DND-41 (cell line): Measurements from ENCODE around the gene SWAP70.

ENCODE experiments used
- ATAC-seq: fragments of 200-7000 bp; cut with Tn5 transposase; 3 replicates; pipeline ENCODE4 v1.9.1; 2021; ENCODE audit warnings: low read depth; ENCODE audit not compliant: insufficient read depth
- DNase-seq: peaks from one replicate; pipeline ENCODE4 v3.0.0-alpha.2; 2020
- H2AFZ ChIP-seq: 2 replicates; pipeline ENCODE4 v1.6.0; 2012; ENCODE audit warnings: low read depth, low read length
- H3K27ac ChIP-seq: 2 replicates; pipeline ENCODE4 v1.5.1; 2012; ENCODE audit warnings: low read length, inconsistent platforms
- H3K27me3 ChIP-seq: fragments of 200-600 bp; sonication (generic); 2 replicates; pipeline ENCODE4 v1.6.0; 2012; ENCODE audit warnings: low read length, mild to moderate bottlenecking, inconsistent platforms; ENCODE audit not compliant: insufficient read depth, poor library complexity
- H3K36me3 ChIP-seq: 2 replicates; pipeline ENCODE4 v1.5.1; 2012; ENCODE audit warnings: low read length, inconsistent platforms; ENCODE audit not compliant: insufficient read depth
- H3K4me1 ChIP-seq: 2 replicates; pipeline ENCODE4 v1.5.1; 2012; ENCODE audit warnings: mild to moderate bottlenecking, low read length; ENCODE audit not compliant: insufficient read depth
- H3K4me2 ChIP-seq: 2 replicates; pipeline ENCODE4 v1.6.0; 2012; ENCODE audit warnings: mild to moderate bottlenecking, moderate library complexity, low read length, inconsistent platforms; ENCODE audit not compliant: insufficient read depth
- H3K4me3 ChIP-seq, 2 experiments: fragments of 200-600 bp in 1 of 2; shearing (Covaris generic) in 1 of 2; 2 replicates each; pipeline ENCODE4 v1.5.1; 2012 to 2016; ENCODE audit warnings: inconsistent platforms in 2 of 2, low read length in 2 of 2, mild to moderate bottlenecking in 2 of 2, low read depth in 1 of 2, moderate library complexity in 1 of 2
- H3K79me2 ChIP-seq: 2 replicates; pipeline ENCODE4 v1.6.0; 2012; ENCODE audit warnings: low read length, inconsistent platforms; ENCODE audit not compliant: insufficient read depth
- H3K9ac ChIP-seq: 2 replicates; pipeline ENCODE4 v1.6.0; 2012; ENCODE audit warnings: low read depth, mild to moderate bottlenecking, inconsistent platforms, low read length, moderate library complexity
- H3K9me3 ChIP-seq: 2 replicates; pipeline ENCODE4 v1.5.1; 2012; ENCODE audit warnings: low read length, moderate library complexity, mild to moderate bottlenecking, inconsistent platforms; ENCODE audit not compliant: insufficient read depth, severe bottlenecking
- H4K20me1 ChIP-seq: 2 replicates; pipeline ENCODE4 v1.6.0; 2012; ENCODE audit warnings: low read length; ENCODE audit not compliant: insufficient read depth
- EZH2 ChIP-seq: IDR thresholded peaks from 3 replicates; pipeline ENCODE4 v1.6.1; 2012; ENCODE audit warnings: borderline replicate concordance, low read depth, mild to moderate bottlenecking, moderate library complexity, low read length, inconsistent platforms; ENCODE audit not compliant: severe bottlenecking
- TF ChIP-seq, protein P1 (sequence below): IDR thresholded peaks from 2 replicates; pipeline ENCODE4 v1.5.1; 2012; ENCODE audit warnings: borderline replicate concordance, low read length, moderate library complexity, mild to moderate bottlenecking; ENCODE audit not compliant: poor library complexity, severe bottlenecking; ENCODE audit errors: extremely low read depth

The SWAP70 gene

DNA sequence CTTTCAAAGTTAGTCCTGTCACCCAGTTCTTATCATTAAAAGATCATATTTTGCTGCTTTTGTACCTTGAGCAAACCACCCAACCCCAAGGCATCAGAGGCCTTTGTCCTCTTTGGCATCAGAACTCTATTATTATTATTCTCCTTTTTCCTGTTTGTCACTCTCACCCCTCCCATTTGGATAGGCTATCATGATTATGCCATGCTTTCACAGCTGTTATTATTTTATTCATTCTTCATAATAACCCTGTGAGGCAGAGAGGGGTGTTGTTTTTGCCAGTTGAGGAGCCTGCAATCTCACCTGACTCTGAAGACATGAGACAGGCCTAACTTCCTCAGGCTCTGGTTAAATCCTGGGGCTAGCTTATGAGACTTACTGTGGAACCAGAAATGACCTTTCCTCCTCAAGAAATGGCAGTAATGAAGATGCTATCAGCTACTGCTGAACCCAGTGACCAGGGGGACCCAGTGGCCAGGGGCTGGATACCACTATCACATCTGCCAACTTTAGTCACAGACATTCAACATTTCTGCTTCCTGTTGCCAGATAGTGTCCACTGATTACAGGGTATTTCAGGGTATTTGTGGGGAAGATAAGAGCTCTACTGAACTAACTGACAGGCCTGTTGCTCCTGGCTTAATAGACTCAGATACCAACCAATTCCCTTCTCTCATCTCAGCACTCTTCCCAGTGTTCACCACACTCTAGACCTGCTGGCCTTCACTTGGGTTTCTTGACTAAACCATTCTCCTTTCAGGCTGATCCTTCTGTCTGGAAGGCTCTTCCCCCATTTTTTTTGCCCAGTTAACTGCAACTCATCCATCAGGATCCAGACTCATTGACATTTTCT, 11.8 kb upstream of the SWAP70 start:
- no peaks in the 10 kb centered on the region for H3K4me1 ChIP-seq
- H3K36me3 ChIP-seq = no peaks in the 10 kb centered on the region
- H3K4me3 ChIP-seq = no peak overlapping the region
- H3K79me2 ChIP-seq = no peaks in the 10 kb centered on the region
- H3K9ac ChIP-seq = no peak overlapping the region
- no peak for DNase-seq
- no peak overlapping the region for H3K27ac ChIP-seq
- TF ChIP-seq EZH2 = no peak
- TF ChIP-seq, protein P1, sequence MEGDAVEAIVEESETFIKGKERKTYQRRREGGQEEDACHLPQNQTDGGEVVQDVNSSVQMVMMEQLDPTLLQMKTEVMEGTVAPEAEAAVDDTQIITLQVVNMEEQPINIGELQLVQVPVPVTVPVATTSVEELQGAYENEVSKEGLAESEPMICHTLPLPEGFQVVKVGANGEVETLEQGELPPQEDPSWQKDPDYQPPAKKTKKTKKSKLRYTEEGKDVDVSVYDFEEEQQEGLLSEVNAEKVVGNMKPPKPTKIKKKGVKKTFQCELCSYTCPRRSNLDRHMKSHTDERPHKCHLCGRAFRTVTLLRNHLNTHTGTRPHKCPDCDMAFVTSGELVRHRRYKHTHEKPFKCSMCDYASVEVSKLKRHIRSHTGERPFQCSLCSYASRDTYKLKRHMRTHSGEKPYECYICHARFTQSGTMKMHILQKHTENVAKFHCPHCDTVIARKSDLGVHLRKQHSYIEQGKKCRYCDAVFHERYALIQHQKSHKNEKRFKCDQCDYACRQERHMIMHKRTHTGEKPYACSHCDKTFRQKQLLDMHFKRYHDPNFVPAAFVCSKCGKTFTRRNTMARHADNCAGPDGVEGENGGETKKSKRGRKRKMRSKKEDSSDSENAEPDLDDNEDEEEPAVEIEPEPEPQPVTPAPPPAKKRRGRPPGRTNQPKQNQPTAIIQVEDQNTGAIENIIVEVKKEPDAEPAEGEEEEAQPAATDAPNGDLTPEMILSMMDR = no peak
- H3K27me3 ChIP-seq = no peaks in the 10 kb centered on the region
- H3K4me2 ChIP-seq = no peak overlapping the region
- H4K20me1 ChIP-seq = no peaks in the 10 kb centered on the region
- H2AFZ ChIP-seq = no peak overlapping the region
- no peaks in the 10 kb centered on the region for H3K9me3 ChIP-seq
- ATAC-seq = no peak

DNA sequence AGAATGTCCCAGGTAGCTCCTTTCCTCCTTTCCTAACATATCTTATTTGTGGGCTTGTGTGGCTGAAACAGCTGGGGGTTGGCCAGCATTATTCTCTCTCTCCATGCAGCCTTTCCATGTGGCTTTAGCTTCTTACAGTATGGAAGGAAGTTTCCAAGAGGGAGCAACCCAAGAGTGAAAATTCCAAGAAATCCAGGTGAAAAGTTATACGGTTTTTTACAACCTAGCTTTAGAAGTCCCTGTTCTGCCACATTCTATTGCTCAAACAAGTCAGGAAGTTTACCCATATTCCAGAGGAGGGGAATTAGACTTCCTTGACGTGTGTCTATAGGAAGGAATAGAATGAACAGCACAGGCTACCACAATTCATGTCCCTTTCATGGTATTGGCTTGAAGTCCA, 10.0 kb upstream of the SWAP70 start:
- no peak for ATAC-seq
- Histone ChIP-seq H3K36me3 (no peaks in the 10 kb centered on the region), H3K4me1 (no peaks in the 10 kb centered on the region), H2AFZ (no peak overlapping the region), H4K20me1 (no peaks in the 10 kb centered on the region), H3K27me3 (no peaks in the 10 kb centered on the region), H3K27ac (no peak overlapping the region), H3K4me2 (no peak overlapping the region), H3K79me2 (no peaks in the 10 kb centered on the region), H3K4me3 (no peak overlapping the region), H3K9ac (no peak overlapping the region), H3K9me3 (no peaks in the 10 kb centered on the region)
- no peak for TF ChIP-seq EZH2
- TF ChIP-seq, protein P1 = no peak
- no peak for DNase-seq

DNA sequence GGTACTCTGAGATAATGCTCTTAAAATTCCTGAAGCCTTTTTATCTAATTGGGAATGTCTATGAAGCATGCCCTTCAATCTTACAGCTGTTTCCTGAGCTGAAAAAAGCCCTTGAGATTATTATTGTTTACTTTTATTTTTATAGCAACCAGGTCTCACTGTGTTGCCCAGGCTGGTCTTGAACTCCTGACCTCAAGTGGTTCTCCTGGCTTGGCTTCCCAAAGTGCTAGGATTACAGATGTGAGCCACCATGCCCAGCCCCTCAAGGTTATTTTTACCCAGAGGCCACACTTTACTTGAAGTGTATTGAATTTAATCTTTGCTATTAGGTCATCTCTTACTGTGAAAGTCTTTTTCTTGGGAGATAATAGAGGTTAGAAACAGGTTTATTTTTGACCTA, 7.0 kb upstream of the SWAP70 start:
- ATAC-seq (no peak), DNase-seq (no peak)
- Histone ChIP-seq H3K4me1 (no peaks in the 10 kb centered on the region), H3K36me3 (no peaks in the 10 kb centered on the region), H3K79me2 (no peaks in the 10 kb centered on the region), H3K27me3 (no peaks in the 10 kb centered on the region), H3K4me3 (no peak overlapping the region), H3K27ac (no peak overlapping the region), H3K9ac (no peak overlapping the region), H2AFZ (no peak overlapping the region), H3K9me3 (peaks cover 2% of the 10 kb centered on the region), H4K20me1 (no peaks in the 10 kb centered on the region), H3K4me2 (no peak overlapping the region)
- TF ChIP-seq, protein P1 = no peak
- no peak for TF ChIP-seq EZH2
